Smooth muscle cell (in vitro differentiated cells): ENCODE measurements around the gene MAP1LC3B2. TPM values are rescaled to one million over a fixed set of nuclear protein-coding genes. Genes with fewer than 3 reads are reported as not detected.

Experiments
- DNase-seq: peaks from one replicate; lab custom pipeline; 2025; ENCODE audit not compliant: unreplicated experiment; lab: John Stamatoyannopoulos, UW
- H2AFZ ChIP-seq: fragments of 200-600 bp; sonication (generic); 2 replicates; pipeline ENCODE4 v1.6.0; 2016; ENCODE audit warnings: antibody characterized with exemption, low read depth, mild to moderate bottlenecking
- H3F3A ChIP-seq: fragments of 200-600 bp; sonication (generic); 2 replicates; pipeline ENCODE4 v1.6.0; 2017; ENCODE audit warnings: antibody characterized with exemption, low read depth
- H3K27ac ChIP-seq: fragments of 200-600 bp; sonication (generic); 2 replicates; pipeline ENCODE4 v1.5.1; 2016; ENCODE audit warnings: low read depth, mild to moderate bottlenecking
- H3K27me3 ChIP-seq: fragments of 200-600 bp; sonication (generic); 2 replicates; pipeline ENCODE4 v1.6.1; 2016; ENCODE audit warnings: low read depth, mild to moderate bottlenecking
- H3K36me3 ChIP-seq: fragments of 200-600 bp; sonication (generic); 2 replicates; pipeline ENCODE4 v1.5.1; 2016; ENCODE audit warnings: low read depth
- H3K4me1 ChIP-seq: fragments of 200-600 bp; sonication (generic); 2 replicates; pipeline ENCODE4 v1.5.1; 2016; ENCODE audit warnings: low read depth
- H3K4me2 ChIP-seq: fragments of 200-600 bp; sonication (generic); 2 replicates; pipeline ENCODE4 v1.6.0; 2016; ENCODE audit warnings: mild to moderate bottlenecking
- H3K4me3 ChIP-seq: fragments of 200-600 bp; sonication (generic); 2 replicates; pipeline ENCODE4 v1.5.1; 2016; ENCODE audit warnings: mild to moderate bottlenecking
- H3K79me2 ChIP-seq: fragments of 200-600 bp; sonication (generic); 2 replicates; pipeline ENCODE4 v1.6.0; 2016; ENCODE audit warnings: low read depth, mild to moderate bottlenecking
- H3K9ac ChIP-seq: fragments of 200-600 bp; sonication (generic); 2 replicates; pipeline ENCODE4 v1.6.0; 2016; ENCODE audit warnings: low read depth
- H3K9me3 ChIP-seq: fragments of 200-600 bp; sonication (generic); replicated peaks from 2 replicates; pipeline ENCODE4 v1.5.1; 2016; ENCODE audit warnings: low read depth
- H4K20me1 ChIP-seq: fragments of 200-600 bp; sonication (generic); 2 replicates; pipeline ENCODE4 v1.6.0; 2016; ENCODE audit warnings: low read depth
- CTCF ChIP-seq: fragments of 200-600 bp; sonication (generic); IDR thresholded peaks from 2 replicates; pipeline ENCODE4 v1.5.1; 2017; ENCODE audit warnings: borderline replicate concordance, mild to moderate bottlenecking, antibody characterized with exemption; ENCODE audit not compliant: insufficient read depth, poor library complexity, severe bottlenecking
- WGBS: methylation state at CpG from one replicate; pipeline ENCODE4 v1.1.7; 2016; ENCODE audit warnings: low lambda C conversion rate; 5-methylcytosine and 5-hydroxymethylcytosine counted together
- polyA plus RNA-seq: library from polyadenylated mRNA; unstranded; fragments of >200 nt; fragmentation: Nextera tagmentation; extraction: Ambion mirVana; gene quantifications from 2 replicates; pipeline ENCODE4 v1.2.1, GENCODE V29; 2016
- total RNA-seq: library from RNA; depleted of rRNA; stranded (reverse); fragments of >200 nt; gene quantifications from 2 replicates; pipeline ENCODE4 v1.2.3, GENCODE V29; 2014

The MAP1LC3B2 gene
- total and polyA plus RNA-seq, 2 experiments from 2014 or later = 0.31 to 4.2 TPM

- Histone ChIP-seq H3K79me2 (no peaks in the 10 kb centered on the region), H3K4me2 (peak overlapping the region; percentile 81), H3F3A (peaks cover 11% of the 10 kb centered on the region), H2AFZ (peak overlapping the region; percentile 87), H3K36me3 (no peaks in the 10 kb centered on the region), H3K9ac (peak overlapping the region; percentile 33), H4K20me1 (no peaks in the 10 kb centered on the region), H3K9me3 (no peaks in the 10 kb centered on the region), H3K27ac (peak overlapping the region; percentile 68), H3K27me3 (no peaks in the 10 kb centered on the region), H3K4me1 (peaks cover 24% of the 10 kb centered on the region), H3K4me3 (no peak overlapping the region)
- no peak for DNase-seq
- 41% methylated on average over 15 of the region's 15 CpGs for WGBS
- TF ChIP-seq CTCF = no peak
Measured at GRCh38 chr12:116520801-116521471, 38.2 kb upstream of the MAP1LC3B2 start.

- Histone ChIP-seq H4K20me1 (no peaks in the 10 kb centered on the region), H3K27ac (no peak overlapping the region), H3K4me2 (no peak overlapping the region)
Measured at GRCh38 chr12:116524311-116524710, 34.9 kb upstream of the MAP1LC3B2 start.

GRCh38 chr12:116524964-116525379 lies 34.2 kb upstream of the MAP1LC3B2 start:
- WGBS = 28% methylated on average over 4 of the region's 4 CpGs
- no peaks in the 10 kb centered on the region for H3K36me3 ChIP-seq
- H3K9ac ChIP-seq = peak overlapping the region; percentile 51
- H3K4me3 ChIP-seq = peak overlapping the region; percentile 26
- H3K27me3 ChIP-seq = no peaks in the 10 kb centered on the region
- DNase-seq = no peak
- H3K79me2 ChIP-seq = no peaks in the 10 kb centered on the region
- no peaks in the 10 kb centered on the region for H4K20me1 ChIP-seq
- peak overlapping the region; percentile 56 for H2AFZ ChIP-seq
- peaks cover 11% of the 10 kb centered on the region for H3F3A ChIP-seq
- H3K27ac ChIP-seq = peak overlapping the region; percentile 18
- no peak for TF ChIP-seq CTCF
- H3K4me2 ChIP-seq = peak overlapping the region; percentile 71
- peaks cover 25% of the 10 kb centered on the region for H3K4me1 ChIP-seq
- no peaks in the 10 kb centered on the region for H3K9me3 ChIP-seq

More at GRCh38 chr12:116524311-116524710, 34.9 kb upstream of the MAP1LC3B2 start:
- H3K79me2 ChIP-seq = no peaks in the 10 kb centered on the region
- 90% methylated on average over 10 of the region's 10 CpGs for WGBS
- no peak for TF ChIP-seq CTCF
- no peak overlapping the region for H3K9ac ChIP-seq
- DNase-seq = no peak
- H3K9me3 ChIP-seq = no peaks in the 10 kb centered on the region
- no peaks in the 10 kb centered on the region for H3K27me3 ChIP-seq
- H3K4me3 ChIP-seq = no peak overlapping the region
- H2AFZ ChIP-seq = no peak overlapping the region
- H3F3A ChIP-seq = peaks cover 11% of the 10 kb centered on the region
- peaks cover 25% of the 10 kb centered on the region for H3K4me1 ChIP-seq
- H3K36me3 ChIP-seq = no peaks in the 10 kb centered on the region

- H3K4me2 ChIP-seq = peak overlapping the region; percentile 71
- peak overlapping the region; percentile 26 for H3K4me3 ChIP-seq
- H3K27me3 ChIP-seq = no peaks in the 10 kb centered on the region
- H3K27ac ChIP-seq = peak overlapping the region; percentile 18
- H3K36me3 ChIP-seq = no peaks in the 10 kb centered on the region
- peaks cover 10% of the 10 kb centered on the region for H3F3A ChIP-seq
- peak overlapping the region; percentile 56 for H2AFZ ChIP-seq
- no peak for TF ChIP-seq CTCF
- peak overlapping the region; percentile 51 for H3K9ac ChIP-seq
- DNase-seq = no peak
- no peaks in the 10 kb centered on the region for H3K9me3 ChIP-seq
- H3K4me1 ChIP-seq = peaks cover 25% of the 10 kb centered on the region
- no peaks in the 10 kb centered on the region for H3K79me2 ChIP-seq
- 18% methylated on average over 15 of the region's 15 CpGs for WGBS
- H4K20me1 ChIP-seq = no peaks in the 10 kb centered on the region
Measured at GRCh38 chr12:116525418-116526001, 33.7 kb upstream of the MAP1LC3B2 start.
